Measurements from ENCODE around the gene PRKCA.

The PRKCA gene

DNA sequence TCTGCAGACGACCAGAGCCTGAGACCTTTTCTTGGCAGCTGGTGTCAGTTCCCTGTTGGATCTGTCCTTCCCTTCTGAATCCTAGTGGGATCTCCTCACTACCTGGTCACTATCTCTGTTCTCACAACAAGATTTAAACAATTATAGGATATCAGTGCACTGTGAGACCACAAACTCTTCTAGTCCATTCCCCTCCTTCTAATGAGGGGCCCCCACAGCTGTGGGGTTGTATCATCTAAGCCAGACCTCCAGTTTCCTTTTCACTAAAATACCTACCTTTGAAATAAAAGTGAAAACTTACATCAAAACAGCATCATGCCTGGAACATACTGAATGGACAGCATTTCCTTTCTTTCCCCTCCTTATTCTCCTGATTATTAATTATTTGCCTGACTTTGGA lies 233.2 kb downstream of the PRKCA start:
- H3K4me3 ChIP-seq (ENCODE audit: low read length), result no peak overlapping the region
- H3K36me3 ChIP-seq (ENCODE audit: control insufficient read depth, insufficient read depth, low read length), result no peaks in the 10 kb centered on the region
- peaks cover 8% of the 10 kb centered on the region for H3K4me1 ChIP-seq (ENCODE audit: control insufficient read depth, insufficient read depth, low read length)
- H3K9me3 ChIP-seq (ENCODE audit: control insufficient read depth, low read length), result no peaks in the 10 kb centered on the region
- no peaks in the 10 kb centered on the region for H3K27me3 ChIP-seq (ENCODE audit: control insufficient read depth, insufficient read depth, low read length)
- H3K9ac ChIP-seq (ENCODE audit: low read length), result no peak overlapping the region

DNA sequence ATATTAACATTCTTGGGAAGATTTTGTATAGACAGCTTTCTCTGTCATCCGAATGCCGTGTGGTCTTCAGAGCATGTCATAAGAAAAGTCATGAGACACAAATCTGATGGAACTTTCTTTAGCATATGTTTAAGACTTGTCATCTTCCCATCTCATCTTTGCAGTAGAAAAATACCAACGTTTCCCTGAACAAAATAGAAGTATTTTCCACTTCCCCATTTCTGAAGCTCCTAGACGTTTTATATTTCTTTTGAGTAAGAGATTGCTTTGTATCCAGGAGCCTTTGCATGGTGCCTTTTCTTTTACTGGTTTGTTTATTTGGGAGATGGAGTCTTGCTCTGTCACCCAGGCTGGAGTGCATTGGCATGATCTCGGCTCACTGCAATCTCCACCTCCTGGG lies 235.1 kb downstream of the PRKCA start:
- H3K9me3 ChIP-seq (ENCODE audit: control insufficient read depth, low read length), result no peaks in the 10 kb centered on the region
- no peak overlapping the region for H3K9ac ChIP-seq (ENCODE audit: low read length)
- H3K4me3 ChIP-seq (ENCODE audit: low read length), result no peak overlapping the region
- H3K36me3 ChIP-seq (ENCODE audit: control insufficient read depth, insufficient read depth, low read length), result no peaks in the 10 kb centered on the region
- H3K4me1 ChIP-seq (ENCODE audit: control insufficient read depth, insufficient read depth, low read length), result peaks cover 8% of the 10 kb centered on the region
- no peaks in the 10 kb centered on the region for H3K27me3 ChIP-seq (ENCODE audit: control insufficient read depth, insufficient read depth, low read length)

DNA sequence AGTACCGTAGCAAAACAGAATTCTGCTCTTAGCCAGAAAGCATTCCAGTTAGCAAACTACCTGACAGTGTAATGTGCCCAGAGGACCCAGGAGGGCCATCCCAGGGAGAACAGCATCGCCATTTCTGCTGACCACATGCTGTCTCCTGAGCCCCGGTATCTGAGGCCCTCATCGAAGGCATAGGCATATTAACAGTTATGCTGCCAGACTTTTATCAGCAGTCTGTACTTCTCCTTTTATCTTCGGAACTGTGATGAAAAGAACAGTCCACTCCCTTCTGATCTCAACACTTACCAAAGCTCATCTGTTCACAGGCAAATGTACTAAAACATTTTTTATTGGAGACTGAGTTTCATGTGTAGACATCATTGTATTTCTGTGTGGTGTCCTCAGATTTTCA lies 236.4 kb downstream of the PRKCA start:
- Histone ChIP-seq H3K9ac (ENCODE audit: low read length) (no peak overlapping the region), H3K4me1 (ENCODE audit: control insufficient read depth, insufficient read depth, low read length) (peaks cover 8% of the 10 kb centered on the region), H3K9me3 (ENCODE audit: control insufficient read depth, low read length) (no peaks in the 10 kb centered on the region), H3K4me3 (ENCODE audit: low read length) (no peak overlapping the region), H3K36me3 (ENCODE audit: control insufficient read depth, insufficient read depth, low read length) (no peaks in the 10 kb centered on the region), H3K27me3 (ENCODE audit: control insufficient read depth, insufficient read depth, low read length) (no peaks in the 10 kb centered on the region)

DNA sequence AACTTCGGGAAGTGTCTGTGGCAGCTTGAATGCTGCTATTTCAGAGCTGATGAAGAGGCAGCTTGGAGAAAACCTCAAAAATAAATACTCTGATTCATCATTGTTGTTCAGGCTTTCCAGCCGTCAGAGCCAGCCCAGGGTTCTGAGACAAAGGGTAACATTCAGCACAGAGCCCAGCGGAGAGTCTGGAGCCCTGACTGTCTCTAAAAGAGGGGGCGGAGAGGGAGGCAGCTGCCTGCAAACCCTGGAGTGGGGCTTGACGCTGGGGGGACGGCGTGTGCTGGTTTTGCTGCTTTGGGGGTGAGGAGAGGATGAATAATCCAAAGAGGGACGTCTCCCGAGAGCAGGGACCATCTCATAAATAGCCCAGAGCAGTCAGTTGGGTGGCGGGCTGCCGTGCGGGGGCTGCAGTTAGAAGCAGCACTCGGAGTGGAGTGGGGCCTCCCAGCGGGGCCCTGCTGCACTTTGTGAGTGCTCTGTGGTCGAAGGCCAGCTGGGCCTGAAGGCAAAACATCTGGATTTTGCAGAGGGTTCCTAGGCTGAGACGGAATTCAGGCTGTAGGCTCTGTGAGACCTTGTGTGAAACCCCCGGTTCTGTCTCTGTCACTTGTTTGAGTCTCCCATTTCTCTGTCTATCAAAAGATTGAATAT lies 237.8 kb downstream of the PRKCA start:
- no peak overlapping the region for H3K4me3 ChIP-seq (ENCODE audit: low read length)
- H3K9me3 ChIP-seq (ENCODE audit: control insufficient read depth, low read length), result no peaks in the 10 kb centered on the region
- H3K27me3 ChIP-seq (ENCODE audit: control insufficient read depth, insufficient read depth, low read length), result no peaks in the 10 kb centered on the region
- H3K4me1 ChIP-seq (ENCODE audit: control insufficient read depth, insufficient read depth, low read length), result peaks cover 8% of the 10 kb centered on the region
- H3K9ac ChIP-seq (ENCODE audit: low read length), result no peak overlapping the region
- no peaks in the 10 kb centered on the region for H3K36me3 ChIP-seq (ENCODE audit: control insufficient read depth, insufficient read depth, low read length)

- Histone ChIP-seq H3K36me3 (ENCODE audit: control insufficient read depth, insufficient read depth, low read length) (no peaks in the 10 kb centered on the region), H3K9me3 (ENCODE audit: control insufficient read depth, low read length) (no peaks in the 10 kb centered on the region), H3K4me1 (ENCODE audit: control insufficient read depth, insufficient read depth, low read length) (peaks cover 8% of the 10 kb centered on the region), H3K27me3 (ENCODE audit: control insufficient read depth, insufficient read depth, low read length) (no peaks in the 10 kb centered on the region), H3K4me3 (ENCODE audit: low read length) (no peak overlapping the region), H3K9ac (ENCODE audit: low read length) (no peak overlapping the region)
Observed at GRCh38 chr17:66541461-66542128, 239.2 kb downstream of the PRKCA start.

GRCh38 chr17:66542129-66542966 lies 239.9 kb downstream of the PRKCA start:
- Histone ChIP-seq H3K27me3 (ENCODE audit: control insufficient read depth, insufficient read depth, low read length) (no peaks in the 10 kb centered on the region), H3K9me3 (ENCODE audit: control insufficient read depth, low read length) (no peaks in the 10 kb centered on the region), H3K36me3 (ENCODE audit: control insufficient read depth, insufficient read depth, low read length) (no peaks in the 10 kb centered on the region), H3K4me3 (ENCODE audit: low read length) (no peak overlapping the region), H3K9ac (ENCODE audit: low read length) (no peak overlapping the region), H3K4me1 (ENCODE audit: control insufficient read depth, insufficient read depth, low read length) (peaks cover 14% of the 10 kb centered on the region)

GRCh38 chr17:66542967-66543520 lies 240.6 kb downstream of the PRKCA start:
- H3K4me3 ChIP-seq (ENCODE audit: low read length), result no peak overlapping the region
- no peaks in the 10 kb centered on the region for H3K9me3 ChIP-seq (ENCODE audit: control insufficient read depth, low read length)
- no peaks in the 10 kb centered on the region for H3K36me3 ChIP-seq (ENCODE audit: control insufficient read depth, insufficient read depth, low read length)
- no peaks in the 10 kb centered on the region for H3K27me3 ChIP-seq (ENCODE audit: control insufficient read depth, insufficient read depth, low read length)
- H3K9ac ChIP-seq (ENCODE audit: low read length), result no peak overlapping the region
- peaks cover 19% of the 10 kb centered on the region for H3K4me1 ChIP-seq (ENCODE audit: control insufficient read depth, insufficient read depth, low read length)

GRCh38 chr17:66543526-66543925 lies 241.1 kb downstream of the PRKCA start:
- Histone ChIP-seq H3K9me3 (ENCODE audit: control insufficient read depth, low read length) (no peaks in the 10 kb centered on the region), H3K27me3 (ENCODE audit: control insufficient read depth, insufficient read depth, low read length) (no peaks in the 10 kb centered on the region), H3K4me3 (ENCODE audit: low read length) (no peak overlapping the region), H3K36me3 (ENCODE audit: control insufficient read depth, insufficient read depth, low read length) (no peaks in the 10 kb centered on the region), H3K9ac (ENCODE audit: low read length) (no peak overlapping the region), H3K4me1 (ENCODE audit: control insufficient read depth, insufficient read depth, low read length) (peaks cover 23% of the 10 kb centered on the region)

GRCh38 chr17:66545918-66546317 lies 243.5 kb downstream of the PRKCA start:
- Histone ChIP-seq H3K27me3 (ENCODE audit: control insufficient read depth, insufficient read depth, low read length) (no peaks in the 10 kb centered on the region), H3K36me3 (ENCODE audit: control insufficient read depth, insufficient read depth, low read length) (no peaks in the 10 kb centered on the region), H3K4me3 (ENCODE audit: low read length) (no peak overlapping the region), H3K9me3 (ENCODE audit: control insufficient read depth, low read length) (no peaks in the 10 kb centered on the region), H3K9ac (ENCODE audit: low read length) (no peak overlapping the region), H3K4me1 (ENCODE audit: control insufficient read depth, insufficient read depth, low read length) (peaks cover 30% of the 10 kb centered on the region)

- Histone ChIP-seq H3K9ac (ENCODE audit: low read length) (no peak overlapping the region), H3K4me3 (ENCODE audit: low read length) (no peak overlapping the region), H3K36me3 (ENCODE audit: control insufficient read depth, insufficient read depth, low read length) (no peaks in the 10 kb centered on the region), H3K27me3 (ENCODE audit: control insufficient read depth, insufficient read depth, low read length) (no peaks in the 10 kb centered on the region), H3K4me1 (ENCODE audit: control insufficient read depth, insufficient read depth, low read length) (peaks cover 35% of the 10 kb centered on the region), H3K9me3 (ENCODE audit: control insufficient read depth, low read length) (no peaks in the 10 kb centered on the region)
Observed at GRCh38 chr17:66547151-66547865, 244.9 kb downstream of the PRKCA start.

DNA sequence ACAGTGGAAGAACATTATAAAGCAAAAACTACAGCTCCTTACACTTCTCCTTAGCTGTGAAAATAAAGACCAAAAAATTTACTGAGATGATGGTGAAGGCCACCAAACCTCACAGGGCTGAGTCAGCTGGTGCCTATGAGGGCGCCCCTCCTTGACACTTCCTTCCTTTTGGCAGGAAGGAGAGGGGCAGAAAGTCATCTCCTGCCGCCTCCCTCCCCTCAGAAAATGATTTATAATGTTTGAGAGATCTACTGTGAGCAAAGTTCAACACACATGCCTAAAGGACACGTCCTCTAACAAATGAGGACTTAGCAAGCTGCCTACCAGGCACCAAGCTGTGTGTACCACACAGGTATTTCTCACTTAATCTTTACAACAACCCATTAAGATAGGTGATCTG lies 245.7 kb downstream of the PRKCA start:
- H3K4me3 ChIP-seq (ENCODE audit: low read length), result no peak overlapping the region
- no peaks in the 10 kb centered on the region for H3K27me3 ChIP-seq (ENCODE audit: control insufficient read depth, insufficient read depth, low read length)
- H3K9me3 ChIP-seq (ENCODE audit: control insufficient read depth, low read length), result no peaks in the 10 kb centered on the region
- no peaks in the 10 kb centered on the region for H3K36me3 ChIP-seq (ENCODE audit: control insufficient read depth, insufficient read depth, low read length)
- peaks cover 35% of the 10 kb centered on the region for H3K4me1 ChIP-seq (ENCODE audit: control insufficient read depth, insufficient read depth, low read length)
- H3K9ac ChIP-seq (ENCODE audit: low read length), result no peak overlapping the region

Measured in mucosa of stomach (tissue), 1 donor.